H9 (cell line): ENCODE measurements around the gene NSMCE4A. TPM values are rescaled to one million over a fixed set of nuclear protein-coding genes. Genes with fewer than 3 reads are reported as not detected.

Experiments used
- DNase-seq: peaks from one replicate; pipeline ENCODE4 v3.0.0-alpha.2; 2017
- H2AFZ ChIP-seq: one replicate; pipeline ENCODE4 v1.6.1; 2013; ENCODE audit warnings: mild to moderate bottlenecking, low read length, control low read depth, moderate library complexity
- H2AK5ac ChIP-seq: 2 replicates; pipeline ENCODE4 v1.6.1; 2013; ENCODE audit warnings: low read length, control low read depth, mixed read lengths; ENCODE audit not compliant: insufficient read length
- H2BK120ac ChIP-seq: one replicate; pipeline ENCODE4 v1.6.1; 2013; ENCODE audit warnings: low read depth, mild to moderate bottlenecking, low read length, control low read depth, inconsistent platforms; ENCODE audit not compliant: poor library complexity, severe bottlenecking
- H2BK12ac ChIP-seq: 2 replicates; pipeline ENCODE4 v1.6.1; 2013; ENCODE audit warnings: low read length, control low read depth, mixed read lengths, low read depth; ENCODE audit not compliant: insufficient read length
- H2BK15ac ChIP-seq: 2 replicates; pipeline ENCODE4 v1.6.1; 2013; ENCODE audit warnings: low read depth, low read length, control low read depth
- H2BK20ac ChIP-seq: one replicate; pipeline ENCODE4 v1.6.1; 2013; ENCODE audit warnings: low read depth, mild to moderate bottlenecking, low read length, control low read depth, inconsistent platforms; ENCODE audit not compliant: poor library complexity, severe bottlenecking
- H2BK5ac ChIP-seq: 2 replicates; pipeline ENCODE4 v1.6.1; 2013; ENCODE audit warnings: low read length, control low read depth, mixed read lengths; ENCODE audit not compliant: insufficient read length
- H3K14ac ChIP-seq: 2 replicates; pipeline ENCODE4 v1.6.1; 2013; ENCODE audit warnings: low read length, control low read depth; ENCODE audit not compliant: insufficient read depth
- H3K18ac ChIP-seq: 2 replicates; pipeline ENCODE4 v1.6.1; 2013; ENCODE audit warnings: low read depth, mild to moderate bottlenecking, mixed read lengths, low read length, control low read depth; ENCODE audit not compliant: insufficient read length
- H3K23ac ChIP-seq: 2 replicates; pipeline ENCODE4 v1.6.1; 2013; ENCODE audit warnings: low read length, control low read depth, mixed read lengths, low read depth; ENCODE audit not compliant: insufficient read length
- H3K23me2 ChIP-seq: 2 replicates; pipeline ENCODE4 v1.6.1; 2013; ENCODE audit warnings: low read depth, mild to moderate bottlenecking, mixed read lengths, low read length, control low read depth; ENCODE audit not compliant: insufficient read length, poor library complexity, severe bottlenecking
- H3K27ac ChIP-seq: 2 replicates; pipeline ENCODE4 v1.5.1; 2013; ENCODE audit warnings: low read length, control low read depth, mixed read lengths, low read depth; ENCODE audit not compliant: insufficient read length
- H3K27me3 ChIP-seq: 2 replicates; pipeline ENCODE4 v1.6.1; 2013; ENCODE audit warnings: low read length, control low read depth, inconsistent platforms; ENCODE audit not compliant: insufficient read depth
- H3K4ac ChIP-seq: 2 replicates; pipeline ENCODE4 v1.6.1; 2013; ENCODE audit warnings: low read depth, mild to moderate bottlenecking, control low read depth, inconsistent platforms, low read length, moderate library complexity
- H3K4me1 ChIP-seq: 2 replicates; pipeline ENCODE4 v1.6.1; 2013; ENCODE audit warnings: low read length, control low read depth, inconsistent platforms; ENCODE audit not compliant: insufficient read depth
- H3K4me2 ChIP-seq: 2 replicates; pipeline ENCODE4 v1.6.1; 2013; ENCODE audit warnings: low read length, control low read depth, mixed read lengths; ENCODE audit not compliant: insufficient read length, insufficient read depth
- H3K56ac ChIP-seq: 2 replicates; pipeline ENCODE4 v1.6.1; 2013; ENCODE audit warnings: low read depth, mild to moderate bottlenecking, mixed read lengths, low read length, control low read depth; ENCODE audit not compliant: insufficient read length
- H3K79me1 ChIP-seq: 2 replicates; pipeline ENCODE4 v1.6.1; 2013; ENCODE audit warnings: low read depth, mild to moderate bottlenecking, moderate library complexity, low read length, control low read depth, inconsistent platforms; ENCODE audit not compliant: insufficient read depth, poor library complexity, severe bottlenecking
- H3K79me2 ChIP-seq: 2 replicates; pipeline ENCODE4 v1.6.1; 2013; ENCODE audit warnings: low read length, control low read depth, inconsistent platforms; ENCODE audit not compliant: insufficient read depth
- H3K9ac ChIP-seq: 2 replicates; pipeline ENCODE4 v1.6.1; 2013; ENCODE audit warnings: low read length, control low read depth, mixed read lengths; ENCODE audit not compliant: insufficient read length; ENCODE audit errors: extremely low read depth
- H3K9me3 ChIP-seq: one replicate; pipeline ENCODE4 v1.6.1; 2013; ENCODE audit warnings: low read depth, low read length, inconsistent platforms; ENCODE audit not compliant: control insufficient read depth
- H3T11ph ChIP-seq: one replicate; pipeline ENCODE4 v1.6.1; 2013; ENCODE audit warnings: mild to moderate bottlenecking, low read length, control low read depth, inconsistent platforms
- H4K20me1 ChIP-seq: one replicate; pipeline ENCODE4 v1.6.1; 2013; ENCODE audit not compliant: control insufficient read depth, insufficient read length, insufficient read depth
- H4K5ac ChIP-seq: 2 replicates; pipeline ENCODE4 v1.6.1; 2013; ENCODE audit warnings: low read depth, mild to moderate bottlenecking, mixed read lengths, low read length, control low read depth; ENCODE audit not compliant: insufficient read length
- H4K8ac ChIP-seq: replicated peaks from 2 replicates; pipeline ENCODE4 v1.6.1; 2013; ENCODE audit warnings: low read length, control low read depth, mixed read lengths, low read depth; ENCODE audit not compliant: insufficient read length
- H4K91ac ChIP-seq: 2 replicates; pipeline ENCODE4 v1.6.1; 2013; ENCODE audit warnings: low read depth, mild to moderate bottlenecking, moderate library complexity, mixed read lengths, low read length, control low read depth; ENCODE audit not compliant: insufficient read length
- H3K27ac Mint-ChIP-seq, 3 experiments: 2 replicates in 2 of 3; 3 replicates in 1 of 3; pipeline ENCODE4 v1.8.0; 2020 to 2021; ENCODE audit warnings: mixed read lengths in 3 of 3, mild to moderate bottlenecking in 1 of 3, moderate library complexity in 1 of 3
- H3K27me3 Mint-ChIP-seq: 2 replicates; pipeline ENCODE4 v1.8.0; 2021; ENCODE audit warnings: low read depth, mild to moderate bottlenecking, moderate library complexity, mixed read lengths
- H3K36me3 Mint-ChIP-seq, 3 experiments: 2 replicates in 2 of 3; 3 replicates in 1 of 3; pipeline ENCODE4 v1.8.0; 2020 to 2021; ENCODE audit warnings: low read depth in 3 of 3, mixed read lengths in 3 of 3; ENCODE audit not compliant: insufficient read depth in 1 of 3
- H3K4me1 Mint-ChIP-seq, 2 experiments: 2 replicates each; pipeline ENCODE4 v1.8.0; 2020; ENCODE audit warnings: mixed read lengths in 2 of 2
- H3K4me3 Mint-ChIP-seq, 2 experiments: 2 replicates in 1 of 2; 3 replicates in 1 of 2; pipeline ENCODE4 v1.8.0; 2020 to 2021; ENCODE audit warnings: mild to moderate bottlenecking in 2 of 2, mixed read lengths in 2 of 2, moderate library complexity in 1 of 2
- H3K9me3 Mint-ChIP-seq, 2 experiments: 2 replicates in 1 of 2; 3 replicates in 1 of 2; pipeline ENCODE4 v1.8.0; 2020; ENCODE audit warnings: mild to moderate bottlenecking in 2 of 2, mixed read lengths in 2 of 2, moderate library complexity in 1 of 2
- WGBS: extraction: QIAGEN DNeasy Blood & Tissue Kit; methylation state at CpG from one replicate; pipeline ENCODE4 v1.1.7; 2013; ENCODE audit warnings: missing lambda C conversion rate, low lambda C conversion rate, mixed read lengths; ENCODE audit not compliant: insufficient read length; ENCODE audit errors: extremely low coverage; 5-methylcytosine and 5-hydroxymethylcytosine counted together
- total RNA-seq: library from RNA; stranded (reverse); gene quantifications from 2 replicates; pipeline ENCODE4 v1.2.1, GENCODE V29; 2021
- TF ChIP-seq, protein P1 (sequence below): fragments of 200-600 bp; sonication (generic); conservative IDR thresholded peaks from 3 replicates; pipeline ENCODE4 v1.8.0; 2021; ENCODE audit warnings: antibody characterized with exemption, mild to moderate bottlenecking

NSMCE4A gene
- total RNA-seq, 1 experiment from 2014 or later, result 59.0 TPM

DNA sequence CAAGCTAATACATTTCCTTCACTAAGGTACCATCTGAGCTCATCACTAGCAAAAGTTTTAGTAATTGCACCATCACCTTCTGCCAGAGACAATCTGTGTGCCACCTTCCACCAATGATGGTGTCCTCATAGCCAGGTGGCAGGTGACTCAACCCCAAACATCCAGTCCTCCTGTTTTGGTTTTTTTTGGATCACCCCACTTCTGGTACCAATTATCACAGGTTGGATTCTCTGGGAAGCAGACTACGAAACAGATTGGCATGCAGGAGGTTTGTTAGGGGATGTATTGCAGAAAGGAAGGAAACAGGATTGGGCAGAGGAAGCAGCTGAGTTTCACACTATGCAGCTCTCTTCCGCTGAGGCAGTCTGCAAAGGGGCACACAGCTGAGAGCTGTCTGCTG lies 9.4 kb upstream of the NSMCE4A start:
- Histone ChIP-seq H3K23ac (no peak overlapping the region), H3K4ac (no peak overlapping the region), H3T11ph (no peak overlapping the region), H3K14ac (no peak overlapping the region), H3K18ac (no peak overlapping the region), H4K20me1 (no peaks in the 10 kb centered on the region), H3K27me3 (no peaks in the 10 kb centered on the region), H3K79me1 (no peaks in the 10 kb centered on the region), H2AFZ (no peak overlapping the region), H3K4me1 (no peaks in the 10 kb centered on the region), H4K8ac (no peak overlapping the region), H2AK5ac (no peak overlapping the region), H4K5ac (no peak overlapping the region), H3K9me3 (peaks cover 9% of the 10 kb centered on the region), H4K91ac (no peak overlapping the region), H3K27ac (no peak overlapping the region), H3K23me2 (no peaks in the 10 kb centered on the region), H3K9ac (no peak overlapping the region), H2BK15ac (no peak overlapping the region), H3K4me2 (no peak overlapping the region), H2BK12ac (no peak overlapping the region), H3K56ac (no peak overlapping the region), H2BK120ac (no peak overlapping the region), H3K79me2 (no peaks in the 10 kb centered on the region), H2BK20ac (no peak overlapping the region), H2BK5ac (no peak overlapping the region)
- TF ChIP-seq, protein P1, sequence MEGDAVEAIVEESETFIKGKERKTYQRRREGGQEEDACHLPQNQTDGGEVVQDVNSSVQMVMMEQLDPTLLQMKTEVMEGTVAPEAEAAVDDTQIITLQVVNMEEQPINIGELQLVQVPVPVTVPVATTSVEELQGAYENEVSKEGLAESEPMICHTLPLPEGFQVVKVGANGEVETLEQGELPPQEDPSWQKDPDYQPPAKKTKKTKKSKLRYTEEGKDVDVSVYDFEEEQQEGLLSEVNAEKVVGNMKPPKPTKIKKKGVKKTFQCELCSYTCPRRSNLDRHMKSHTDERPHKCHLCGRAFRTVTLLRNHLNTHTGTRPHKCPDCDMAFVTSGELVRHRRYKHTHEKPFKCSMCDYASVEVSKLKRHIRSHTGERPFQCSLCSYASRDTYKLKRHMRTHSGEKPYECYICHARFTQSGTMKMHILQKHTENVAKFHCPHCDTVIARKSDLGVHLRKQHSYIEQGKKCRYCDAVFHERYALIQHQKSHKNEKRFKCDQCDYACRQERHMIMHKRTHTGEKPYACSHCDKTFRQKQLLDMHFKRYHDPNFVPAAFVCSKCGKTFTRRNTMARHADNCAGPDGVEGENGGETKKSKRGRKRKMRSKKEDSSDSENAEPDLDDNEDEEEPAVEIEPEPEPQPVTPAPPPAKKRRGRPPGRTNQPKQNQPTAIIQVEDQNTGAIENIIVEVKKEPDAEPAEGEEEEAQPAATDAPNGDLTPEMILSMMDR, result no peak
- Mint-ChIP-seq H3K36me3 (peaks cover 10 to 18% (median 15%) of the 10 kb centered on the region in 3 experiments), H3K27ac (no peak overlapping the region), H3K27me3 (peaks cover 5% of the 10 kb centered on the region; the same call in 1 of the 2 replicates), H3K4me1 (peaks cover 6 to 7% of the 10 kb centered on the region in 2 experiments), H3K9me3 (peaks cover 23 to 32% of the 10 kb centered on the region in 2 experiments), H3K4me3 (no peak overlapping the region)
- WGBS, result no CpG with 5 or more reads among the region's 2 CpGs
- DNase-seq, result no peak
